ENCODE measurements around the gene CPSF4L.

- TF ChIP-seq CTCF (IDR thresholded peaks at IDR 0.05) (no peak), POLR2A (IDR thresholded peaks at IDR 0.05) (peak in 1 of 2 donors; percentile 28)
These were observed 27.0 kb upstream of the CPSF4L start for GRCh38 chr17:73288534-73289302.

Data from adrenal gland (tissue), 5 donors.